HPDE6-E6E7 (cell line): Measurements from ENCODE around the gene GNG2.
"Not testable (repeated sequence)": the region's sequence is repeated elsewhere in the genome, so short reads cannot be mapped to it uniquely, and the experiment has no call there.

Experiments
- DNase-seq: peaks from one replicate; pipeline ENCODE4 v3.0.0; 2011; ENCODE audit warnings: missing footprints; ENCODE audit errors: extremely low spot score

GNG2 gene

DNA sequence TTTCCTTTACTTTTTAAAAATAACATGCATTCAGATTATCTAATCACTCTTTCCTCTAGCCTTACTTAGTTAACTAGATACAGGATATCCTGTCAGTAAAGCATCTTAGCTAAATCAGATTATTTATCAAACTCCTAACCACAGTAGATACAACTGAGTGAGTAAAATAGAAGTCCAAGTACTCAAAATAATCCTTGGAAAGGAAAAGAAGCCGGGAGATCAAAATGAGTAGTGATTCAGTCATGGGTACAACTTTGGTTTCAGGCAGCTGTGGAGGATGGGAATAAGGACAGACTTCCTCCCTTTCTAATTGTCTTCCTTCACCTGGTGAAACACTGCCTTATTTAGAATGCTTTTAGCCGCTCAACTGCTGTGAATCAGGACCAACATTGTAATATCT is 29.4 kb downstream of the GNG2 start:
- no peak for DNase-seq

DNA sequence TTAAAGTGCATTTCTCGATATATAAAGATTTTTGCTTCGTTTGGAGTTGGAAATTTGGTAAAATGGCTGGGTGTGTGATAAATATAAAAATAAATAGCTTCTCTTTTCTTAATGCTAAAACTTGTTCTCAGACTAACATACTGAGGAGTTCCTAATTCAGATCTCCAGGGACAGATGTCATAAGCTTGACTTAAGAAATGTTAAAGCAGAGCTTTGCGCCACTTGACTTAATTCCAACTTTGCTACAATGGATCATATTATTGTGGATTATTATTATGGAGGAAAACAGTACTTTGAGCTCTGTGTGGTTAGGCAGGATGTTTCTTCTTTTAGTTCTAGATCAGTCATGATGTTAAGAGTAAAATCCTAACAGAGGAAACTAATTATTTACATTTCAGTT is 33.8 kb downstream of the GNG2 start:
- DNase-seq, result no peak

DNA sequence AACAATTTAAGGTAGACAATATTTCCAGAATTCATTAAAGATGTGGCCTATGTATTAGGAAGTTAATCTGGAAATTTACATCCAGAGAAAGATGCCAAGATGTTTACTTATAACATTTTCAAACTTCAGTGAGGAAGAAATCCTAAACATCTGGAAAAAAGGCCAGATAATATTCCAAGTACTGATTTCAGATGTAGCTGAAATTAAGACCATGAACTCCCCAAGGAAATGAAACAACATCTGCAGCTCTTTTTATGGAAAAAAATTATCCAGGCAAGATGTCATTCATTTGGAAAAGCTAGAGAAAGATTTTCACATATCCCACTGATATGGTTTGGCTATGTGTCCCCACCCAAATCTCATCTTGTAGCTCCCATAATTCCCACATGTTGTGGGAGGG is 35.0 kb downstream of the GNG2 start:
- DNase-seq, result no peak

DNA sequence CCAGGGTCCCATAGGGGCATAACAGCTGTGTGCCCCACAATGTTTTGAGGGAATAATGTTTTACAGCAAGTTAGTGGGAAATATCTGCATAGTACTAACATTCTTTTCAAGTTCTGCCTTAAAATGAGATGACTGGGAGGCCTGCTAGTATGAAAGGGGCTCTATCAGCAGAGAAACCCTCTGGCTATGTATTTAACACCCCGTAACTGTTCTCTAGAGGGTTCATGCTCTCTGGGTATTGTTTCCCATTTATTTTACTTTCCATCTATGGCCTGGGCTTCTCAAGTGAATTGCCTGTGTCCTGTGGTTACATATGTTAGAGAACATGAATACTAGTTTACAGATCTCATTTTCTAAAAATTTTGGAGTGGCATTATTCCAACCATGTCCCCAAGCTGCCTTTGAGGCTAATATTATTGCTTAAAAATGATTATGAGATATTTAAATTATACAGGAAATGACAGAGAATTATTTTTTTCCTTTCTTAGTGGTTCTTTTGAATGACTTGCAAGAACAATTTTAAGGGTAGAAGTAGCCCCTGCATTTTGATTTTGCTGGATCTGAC is 37.5 kb downstream of the GNG2 start:
- no peak for DNase-seq

DNA sequence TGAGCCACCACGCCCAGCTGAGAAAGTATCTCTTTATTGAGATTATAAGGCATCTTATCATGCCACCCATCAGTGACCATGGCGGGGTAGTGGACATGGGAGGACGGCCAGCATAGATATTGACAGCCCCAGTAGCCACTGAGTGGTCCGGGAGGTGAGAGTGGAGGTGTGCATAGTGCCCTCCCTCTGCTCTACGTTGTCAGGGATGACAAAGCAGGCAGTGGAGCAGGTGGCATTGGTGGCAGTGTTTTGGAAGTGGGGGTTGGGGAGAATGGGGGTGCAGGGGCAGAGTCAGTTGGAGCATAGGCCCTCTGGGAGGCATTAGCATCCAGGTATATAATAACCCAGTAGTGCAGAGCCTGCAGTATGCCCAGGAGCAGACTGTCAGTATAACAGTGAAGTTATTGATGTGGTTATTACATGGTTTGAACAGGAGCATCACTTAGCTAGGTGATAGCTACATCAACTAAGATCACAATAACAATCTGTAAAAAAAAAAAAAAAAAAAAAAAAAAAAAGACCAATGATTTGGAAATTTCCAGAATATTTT is 41.1 kb downstream of the GNG2 start:
- no peak for DNase-seq

DNA sequence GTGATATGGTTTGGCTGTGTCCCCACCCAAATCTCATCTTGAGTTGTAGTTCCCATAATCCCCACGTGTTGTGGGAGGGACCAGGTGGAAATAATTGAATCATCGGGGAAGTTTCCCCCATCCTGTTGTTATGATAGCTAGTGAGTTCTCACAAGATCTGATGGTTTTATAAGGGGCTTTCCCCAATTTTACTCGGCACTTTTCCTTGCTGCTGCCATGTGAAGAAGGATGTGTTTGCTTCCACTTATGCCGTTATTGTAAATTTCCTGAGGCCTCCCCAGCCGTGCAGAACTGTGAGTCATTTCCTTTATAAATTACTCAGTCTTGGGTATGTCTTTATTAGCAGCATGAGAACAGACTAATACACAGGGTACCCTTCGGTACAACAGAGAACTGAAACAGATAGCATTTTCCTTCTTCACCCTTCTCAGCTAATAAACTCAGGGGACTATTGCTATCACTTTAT is 45.3 kb downstream of the GNG2 start:
- not testable (repeated sequence) for DNase-seq

DNA sequence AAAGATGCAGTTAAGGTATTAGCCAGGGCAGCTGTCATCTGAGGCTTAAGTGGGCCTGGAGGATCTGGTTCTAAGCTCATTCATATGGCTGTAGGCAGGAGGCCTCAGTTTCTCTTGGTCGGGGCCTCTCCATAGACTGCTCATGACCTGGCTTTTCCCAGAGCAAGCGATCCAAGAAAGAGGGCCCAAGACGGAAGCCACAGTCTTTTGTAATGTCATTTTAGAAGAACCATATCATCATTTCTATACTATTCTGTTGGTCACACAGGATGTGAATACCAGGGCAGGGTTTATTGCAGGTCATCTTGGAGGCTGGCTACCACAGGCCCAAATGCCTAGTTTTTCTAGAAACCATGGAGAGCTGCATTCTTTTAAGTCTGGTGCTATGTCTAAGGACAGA is 47.7 kb downstream of the GNG2 start:
- DNase-seq, result no peak

DNA sequence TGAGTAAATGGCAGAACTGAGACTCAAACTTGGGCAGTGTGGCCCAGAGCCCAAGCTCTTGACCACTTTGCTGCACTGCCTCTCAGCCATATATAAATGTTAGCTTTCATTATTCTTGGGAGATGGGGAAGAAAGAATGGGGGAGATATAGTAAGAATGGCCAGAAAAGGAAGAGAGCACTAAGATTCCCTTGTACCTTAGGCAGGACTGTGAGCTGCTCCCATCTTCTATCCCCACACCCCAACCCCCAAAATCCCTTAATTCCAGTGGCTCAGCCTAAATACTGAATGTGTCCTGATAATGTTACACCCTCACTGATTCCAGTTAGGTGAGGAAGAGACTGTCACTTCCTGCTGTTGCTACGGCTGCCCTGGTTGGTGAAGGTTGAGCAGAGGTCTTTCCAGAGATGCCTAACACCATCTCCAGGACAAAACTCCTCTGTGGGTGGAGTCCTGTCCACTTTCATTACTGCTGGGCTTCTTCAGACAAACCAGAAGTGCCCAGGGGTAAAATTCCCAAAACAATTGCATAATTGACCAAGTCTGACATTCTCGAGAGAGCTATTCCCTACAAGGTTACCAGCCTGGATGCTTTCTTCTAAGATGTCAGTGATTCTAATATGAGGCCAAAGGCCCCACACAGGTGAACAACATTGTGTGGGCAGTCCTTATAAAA is 51.8 kb downstream of the GNG2 start:
- no peak for DNase-seq

DNA sequence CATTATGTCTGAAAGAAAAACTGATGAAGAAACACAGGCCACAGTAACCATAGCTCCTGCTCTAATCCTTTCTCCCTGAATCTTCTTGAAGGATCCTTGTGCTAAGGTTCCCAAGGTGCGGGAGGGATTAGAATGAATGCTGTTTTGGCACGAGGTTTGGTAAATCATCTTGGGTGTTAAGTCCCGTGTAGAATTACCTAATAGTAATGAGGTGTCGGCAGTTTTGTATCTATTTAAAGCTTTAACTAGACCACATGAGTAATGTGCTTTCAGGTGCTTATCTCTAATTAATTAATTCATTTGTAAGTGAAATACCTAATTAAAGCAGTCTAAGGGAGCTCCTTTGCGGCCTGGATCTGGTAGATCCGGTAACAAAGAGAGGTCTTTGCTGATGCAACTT is 53.9 kb downstream of the GNG2 start:
- no peak for DNase-seq

DNA sequence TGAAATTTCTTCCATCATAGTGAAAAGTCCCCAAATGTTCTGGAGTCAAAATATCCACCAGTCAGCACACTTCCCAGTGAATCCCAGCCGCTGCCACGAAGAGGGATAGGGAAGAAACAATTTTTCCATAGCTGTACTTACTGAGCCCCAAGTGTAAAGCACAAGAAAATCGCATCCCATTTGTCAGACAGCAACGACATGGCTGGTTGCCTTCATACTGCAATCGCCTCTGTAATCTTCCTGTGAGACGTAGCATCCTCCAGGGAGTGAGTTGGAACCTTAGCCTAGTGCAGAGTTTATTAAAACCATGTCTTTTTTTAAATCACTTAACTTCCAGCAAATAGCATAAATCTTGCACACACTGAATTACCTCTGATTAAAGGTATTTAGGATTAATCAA is 56.8 kb downstream of the GNG2 start:
- no peak for DNase-seq

DNA sequence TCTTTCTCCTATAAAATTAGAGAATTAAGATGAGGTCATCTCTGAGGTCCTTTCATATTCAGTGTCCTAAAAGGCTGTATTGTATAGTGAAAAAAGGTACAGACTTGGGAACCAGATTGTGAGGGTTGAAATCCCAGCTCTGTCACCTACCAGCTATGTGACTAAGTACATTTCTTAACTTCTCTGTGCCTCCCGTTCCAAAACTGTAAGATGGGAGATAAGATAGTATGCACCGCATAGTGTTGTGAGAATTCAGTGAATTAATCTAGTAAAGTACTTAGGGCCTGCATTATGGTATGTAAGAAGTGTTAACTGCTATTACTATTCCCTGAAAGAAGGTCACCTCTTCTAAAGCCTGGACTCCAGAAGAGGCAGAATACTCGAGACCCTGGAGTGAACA is 60.6 kb downstream of the GNG2 start:
- no peak for DNase-seq

DNA sequence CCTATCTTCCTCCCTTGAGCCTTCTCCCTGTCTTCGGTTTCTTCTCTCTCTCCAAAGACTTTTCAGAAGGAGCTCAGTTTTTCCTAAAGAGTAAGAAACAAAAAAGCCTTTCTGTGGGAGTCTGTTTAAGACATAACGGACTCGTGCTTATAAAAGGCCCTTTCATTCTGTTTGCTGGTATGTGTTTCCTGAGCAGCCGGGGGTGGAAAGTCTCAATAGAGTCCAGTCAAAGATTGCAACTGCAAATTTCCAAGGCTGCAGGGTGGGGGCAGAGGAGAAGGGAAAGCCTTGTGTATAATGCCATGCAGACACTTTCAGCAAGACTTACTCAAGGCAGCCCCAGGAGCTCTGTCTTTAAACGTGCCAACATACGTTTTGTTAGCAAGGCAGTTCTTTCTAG is 62.2 kb downstream of the GNG2 start:
- DNase-seq, result no peak

DNA sequence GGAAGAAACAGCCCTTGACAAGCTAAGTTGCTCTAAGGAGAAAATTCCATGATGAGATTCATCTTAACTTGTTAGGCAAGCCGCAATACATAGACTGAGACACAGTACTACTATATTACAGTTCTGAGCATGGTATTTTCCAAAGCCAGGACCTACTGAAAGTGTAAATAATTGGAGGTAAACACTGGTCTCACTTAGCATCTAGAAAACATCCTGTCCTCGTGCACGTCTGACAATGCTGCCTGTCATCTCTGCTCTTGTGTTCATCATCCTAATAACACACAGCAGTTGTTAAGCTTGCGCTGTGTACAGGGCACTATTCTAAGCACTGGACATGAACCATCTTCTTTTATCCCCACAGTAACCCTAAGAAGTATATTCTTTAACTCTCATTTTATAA is 64.2 kb downstream of the GNG2 start:
- no peak for DNase-seq

DNA sequence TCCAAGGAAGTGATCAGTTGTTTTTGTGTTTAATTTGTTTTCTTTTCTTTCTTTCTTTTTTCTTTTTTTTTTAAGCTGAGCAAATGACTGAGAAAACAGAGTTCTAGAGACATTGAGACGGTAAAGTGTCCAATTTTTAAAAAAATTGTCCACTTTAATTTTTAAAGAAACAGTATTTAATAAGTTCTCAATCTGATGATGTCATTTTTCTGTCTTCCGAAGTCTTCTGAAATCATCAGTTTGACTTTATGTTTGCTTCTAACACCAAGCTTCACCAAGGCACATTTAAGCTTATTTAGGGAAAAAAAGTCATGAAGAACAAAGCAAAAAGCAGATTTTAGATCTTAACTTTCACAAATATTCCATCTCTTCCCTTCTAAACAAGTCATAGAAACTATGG is 65.6 kb downstream of the GNG2 start:
- DNase-seq, result no peak

DNA sequence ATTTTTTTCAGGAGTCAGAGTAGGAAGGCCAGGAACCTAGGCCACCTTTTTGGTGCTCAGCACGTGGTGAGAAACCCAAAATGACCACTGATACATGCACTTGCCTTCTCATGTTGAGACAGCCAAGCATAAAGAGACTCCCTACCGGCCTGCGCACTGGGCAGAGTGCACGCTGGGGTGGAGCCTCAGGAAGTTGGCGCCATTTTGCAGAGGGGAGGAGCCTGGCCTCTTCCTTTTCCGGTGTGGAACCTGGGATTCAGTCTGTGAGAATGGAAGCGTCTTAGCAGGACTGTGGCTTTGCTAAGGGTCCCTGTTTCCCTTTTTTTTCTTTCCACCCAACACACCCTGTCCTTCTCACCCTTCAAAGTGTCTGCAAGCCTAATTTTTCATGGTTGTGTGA is 66.0 kb downstream of the GNG2 start:
- no peak for DNase-seq

DNA sequence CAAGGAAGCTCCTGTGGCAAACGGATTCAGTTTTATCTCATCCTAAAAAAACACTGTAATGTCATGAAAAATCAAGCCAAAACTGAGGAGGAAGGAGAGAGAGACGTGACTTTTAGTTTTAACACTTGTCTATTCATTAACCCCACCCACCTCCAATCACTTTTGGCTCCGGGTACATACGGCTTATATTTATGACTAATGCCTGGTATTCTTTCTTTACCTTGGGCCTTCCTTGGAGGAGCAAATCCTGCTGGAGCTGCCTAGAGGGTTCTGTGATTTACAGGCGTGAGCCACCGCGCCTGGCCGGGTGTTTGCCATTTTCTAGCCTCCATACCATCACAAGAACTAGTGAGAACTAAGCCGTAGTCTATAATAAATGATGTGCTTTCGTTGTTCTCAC is 68.2 kb downstream of the GNG2 start:
- no peak for DNase-seq

DNA sequence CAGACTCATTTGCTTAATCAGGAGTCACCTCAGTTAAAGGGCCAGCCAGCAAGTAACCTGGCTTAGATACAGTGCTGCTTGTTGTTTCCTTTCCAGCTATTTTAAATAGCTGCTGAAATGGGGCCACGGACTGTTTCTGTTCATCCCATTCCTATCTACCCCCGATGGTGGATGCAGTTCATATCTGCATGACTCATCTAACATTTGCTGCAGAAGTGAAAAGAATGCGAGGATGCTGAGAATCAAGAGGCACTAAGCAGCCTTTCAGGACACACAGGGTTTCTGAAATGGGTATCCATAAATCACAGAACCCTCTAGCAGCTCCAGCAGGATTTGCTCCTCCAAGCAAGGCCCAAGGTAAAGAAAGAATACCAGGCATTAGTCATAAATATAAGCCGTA is 68.8 kb downstream of the GNG2 start:
- no peak for DNase-seq

DNA sequence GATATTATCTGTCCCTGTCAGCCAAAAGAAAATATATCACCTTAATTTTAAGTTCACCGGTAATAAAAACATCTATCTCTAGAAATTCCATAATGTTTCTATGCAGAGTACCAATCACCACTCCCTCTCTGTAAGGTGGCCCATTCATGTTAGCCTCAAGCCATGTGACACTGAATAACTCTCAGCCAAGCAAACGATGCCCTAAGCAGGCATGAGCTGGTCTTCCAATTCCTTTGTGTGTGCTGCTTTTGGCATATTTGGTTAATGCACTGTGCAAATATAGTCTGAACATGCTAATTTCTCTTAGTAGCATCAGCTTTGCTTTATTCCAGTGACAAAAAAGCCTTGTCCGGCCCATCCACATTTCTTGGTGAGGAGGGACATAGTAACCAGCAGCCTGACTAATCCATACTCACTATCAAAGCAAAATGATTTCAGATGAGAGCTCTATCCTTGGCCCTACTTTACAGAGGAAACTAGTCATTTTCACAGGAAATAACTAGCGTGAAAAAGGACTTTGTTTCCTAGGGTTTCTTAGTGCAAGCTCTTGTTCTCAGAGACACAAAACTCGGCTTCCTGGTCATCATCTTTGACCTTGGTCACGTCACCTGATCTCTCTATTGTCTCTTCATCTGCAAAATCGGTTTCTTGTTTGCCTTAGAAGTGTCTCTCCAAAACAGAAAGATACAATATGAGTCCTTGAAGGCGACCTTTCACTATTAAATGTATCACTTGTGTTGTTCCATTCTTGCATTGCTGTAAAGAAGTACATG is 69.7 kb downstream of the GNG2 start:
- no peak for DNase-seq

DNA sequence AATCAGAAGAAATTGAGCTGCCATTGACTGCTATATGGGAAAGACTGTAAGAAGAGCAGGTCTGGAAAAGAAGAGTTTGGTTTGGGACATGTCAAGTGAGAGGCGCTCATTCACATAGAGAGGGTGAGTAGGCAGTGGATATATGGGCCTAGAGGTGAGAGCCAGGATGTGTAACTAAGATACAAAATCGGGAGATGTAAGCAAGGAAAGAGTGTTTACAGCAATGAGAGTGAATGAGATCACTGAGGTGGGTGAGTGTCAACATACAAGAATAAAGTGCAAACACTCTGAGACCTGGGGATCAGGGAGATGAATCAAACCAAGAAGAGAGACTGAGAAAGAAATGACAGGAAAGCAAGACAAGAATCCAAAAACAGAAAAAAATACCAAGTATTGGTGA is 70.9 kb downstream of the GNG2 start:
- DNase-seq, result no peak

DNA sequence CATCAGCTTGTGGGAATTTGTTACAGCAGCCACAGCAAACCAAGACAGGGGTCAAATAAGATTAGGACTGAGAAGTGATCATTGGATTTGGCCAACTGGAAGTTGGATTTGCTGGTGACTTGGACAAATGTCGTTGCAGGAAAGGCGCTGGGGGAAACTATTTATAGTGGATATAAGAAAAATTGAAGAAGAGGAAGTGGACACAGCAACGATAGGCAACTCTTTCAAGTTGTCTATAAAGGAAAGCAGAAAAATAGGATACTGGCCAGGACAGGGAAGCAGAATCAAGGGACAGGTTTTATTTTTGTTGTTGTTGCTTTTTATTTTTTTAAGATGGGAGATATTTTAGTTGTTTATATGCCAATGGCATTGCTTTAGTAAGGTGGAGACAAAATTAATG is 72.8 kb downstream of the GNG2 start:
- DNase-seq, result no peak

DNA sequence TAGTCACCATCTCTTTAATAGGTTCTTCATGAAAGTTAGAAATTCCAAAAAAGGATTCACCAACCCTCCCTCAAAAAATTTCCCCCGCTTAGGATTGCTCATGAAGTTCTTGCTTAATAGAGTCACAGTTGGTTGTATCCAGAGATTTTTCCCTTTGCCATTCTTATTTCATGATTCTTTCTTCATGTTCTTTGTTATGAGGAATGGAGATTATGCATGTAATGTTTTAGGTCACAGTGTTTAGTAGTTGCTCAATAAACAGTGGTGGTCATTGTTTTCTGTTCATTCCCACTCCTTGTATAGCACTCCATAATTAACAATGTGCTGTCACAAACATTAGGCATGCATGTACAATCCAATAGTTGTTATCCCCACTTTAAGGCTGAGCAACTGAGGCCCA is 77.7 kb downstream of the GNG2 start:
- no peak for DNase-seq

DNA sequence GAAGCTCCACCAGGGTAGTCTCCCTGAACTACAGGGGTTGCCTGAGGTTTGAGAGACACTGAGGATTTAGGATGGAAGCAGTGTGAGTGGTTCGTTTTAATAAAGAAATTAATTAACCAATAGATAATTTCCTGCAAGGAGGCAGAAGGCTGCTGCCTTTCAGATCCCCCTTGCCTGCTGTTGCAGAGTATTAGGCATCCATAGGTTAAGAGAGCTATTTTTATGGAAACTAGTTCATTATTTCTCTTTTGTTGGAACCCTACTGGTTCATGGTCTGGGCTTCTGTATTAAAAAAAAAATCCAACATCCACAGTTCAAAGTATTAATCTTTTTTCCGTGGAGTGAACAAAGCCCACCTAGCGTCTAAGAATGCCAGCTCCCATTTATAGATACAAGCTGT is 78.4 kb downstream of the GNG2 start:
- DNase-seq, result no peak

DNA sequence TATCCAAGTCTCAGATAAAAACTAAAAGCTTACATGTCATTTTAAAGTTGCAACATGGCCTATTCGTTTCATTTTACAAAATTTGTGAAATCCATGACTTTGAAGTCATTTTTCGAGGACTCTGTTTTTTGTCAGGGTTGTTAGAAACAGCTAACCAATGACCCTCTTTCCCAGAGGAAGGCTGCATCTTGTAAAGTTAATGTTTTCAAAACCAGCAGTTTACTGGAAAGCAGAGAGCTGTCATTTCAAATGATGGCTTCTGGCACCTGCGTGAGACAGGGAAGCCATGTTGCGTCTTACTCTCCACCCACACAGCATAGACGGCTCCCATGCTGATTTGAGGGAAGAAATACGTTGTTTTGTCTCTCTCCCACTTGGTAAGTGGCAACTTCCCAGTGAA is 78.8 kb downstream of the GNG2 start:
- no peak for DNase-seq
